SJCRH30 (cell line): ENCODE measurements around the gene CBFA2T3. TPM values are rescaled to one million over a fixed set of nuclear protein-coding genes. Genes with fewer than 3 reads are reported as not detected.
A peak's percentile ranks its signal among the peaks of the same experiment; 100 is the strongest.
"Not testable (repeated sequence)": the region's sequence is repeated elsewhere in the genome, so short reads cannot be mapped to it uniquely, and the experiment has no call there.

Source experiments
- DNase-seq, 2 experiments: peaks; one replicate each; pipeline ENCODE4 v3.0.0-alpha.2; 2015 to 2020
- H3K27ac ChIP-seq: fragments of 250-450 bp; sonication (Bioruptor Pico); 2 replicates; pipeline ENCODE4 v1.5.1; 2020; ENCODE audit warnings: mild to moderate bottlenecking, moderate library complexity
- H3K27me3 ChIP-seq: fragments of 250-450 bp; sonication (Bioruptor Pico); 2 replicates; pipeline ENCODE4 v1.5.1; 2020; ENCODE audit warnings: mild to moderate bottlenecking, moderate library complexity
- H3K36me3 ChIP-seq: fragments of 250-450 bp; sonication (Bioruptor Pico); 2 replicates; pipeline ENCODE4 v1.5.1; 2020; ENCODE audit warnings: mild to moderate bottlenecking, moderate library complexity
- H3K4me1 ChIP-seq: fragments of 250-450 bp; sonication (Bioruptor Pico); 2 replicates; pipeline ENCODE4 v1.5.1; 2020; ENCODE audit warnings: mild to moderate bottlenecking, moderate library complexity
- H3K4me3 ChIP-seq: fragments of 250-450 bp; sonication (Bioruptor Pico); 2 replicates; pipeline ENCODE4 v1.5.1; 2020; ENCODE audit warnings: mild to moderate bottlenecking, moderate library complexity
- H3K9me3 ChIP-seq: fragments of 250-450 bp; sonication (Bioruptor Pico); replicated peaks from 2 replicates; pipeline ENCODE4 v1.5.1; 2020; ENCODE audit warnings: mild to moderate bottlenecking, moderate library complexity
- total RNA-seq: library from RNA; depleted of rRNA; stranded (reverse); fragments of >200 nt; shearing (Covaris generic); gene quantifications from 2 replicates; pipeline ENCODE4 v1.2.3, GENCODE V29; 2014

CBFA2T3 gene
- total RNA-seq, 1 experiment from 2014 or later: 3.5 TPM

DNA sequence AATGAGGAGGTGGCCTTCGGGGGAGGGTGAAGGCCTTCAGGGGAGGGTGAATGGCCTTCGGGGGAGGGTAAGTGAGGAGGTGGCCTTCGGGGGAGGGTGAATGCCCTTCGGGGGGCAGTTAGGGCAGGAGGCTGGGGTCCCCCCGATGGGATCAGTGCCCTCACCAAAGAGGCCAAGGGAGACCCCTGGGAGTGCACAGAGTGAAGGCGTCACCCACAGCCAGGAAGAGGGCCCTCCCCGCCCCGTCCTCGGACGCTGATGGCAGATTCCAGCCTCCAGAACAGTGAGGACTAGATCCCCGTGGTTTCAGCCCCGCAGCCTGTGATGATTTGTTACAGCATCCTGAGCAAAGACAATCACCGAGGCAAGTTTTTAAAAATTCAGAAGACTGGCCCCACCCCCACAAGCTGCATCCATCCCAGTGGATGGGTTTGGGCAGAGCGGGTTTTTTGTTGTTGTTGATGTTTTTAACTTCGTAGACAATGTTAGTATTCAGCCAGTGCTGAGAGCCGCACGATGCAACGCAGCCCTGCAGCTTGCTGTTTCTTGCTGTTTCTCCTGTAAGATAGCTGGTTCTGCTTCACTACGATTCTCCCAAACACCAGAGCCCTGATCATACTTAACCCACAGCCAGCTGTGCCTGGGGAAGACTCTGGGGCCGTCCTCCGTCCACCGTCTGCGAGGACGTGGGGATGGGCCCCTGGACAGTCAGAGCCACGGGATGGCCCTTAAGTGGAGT lies 40.7 kb upstream of the CBFA2T3 start:
- Histone ChIP-seq H3K4me3 (no peak overlapping the region; the same call in 1 of the 2 replicates), H3K27ac (peak overlapping the region; percentile 33), H3K9me3 (no peaks in the 10 kb centered on the region), H3K36me3 (no peaks in the 10 kb centered on the region), H3K27me3 (no peaks in the 10 kb centered on the region), H3K4me1 (no peaks in the 10 kb centered on the region; the same call in 1 of the 2 replicates)
- no peak for DNase-seq

GRCh38 chr16:89016561-89016960 lies 39.6 kb upstream of the CBFA2T3 start:
- not testable (repeated sequence) for H3K27ac ChIP-seq, H3K4me1 ChIP-seq, H3K36me3 ChIP-seq, H3K4me3 ChIP-seq, H3K9me3 ChIP-seq, DNase-seq, H3K27me3 ChIP-seq

DNA sequence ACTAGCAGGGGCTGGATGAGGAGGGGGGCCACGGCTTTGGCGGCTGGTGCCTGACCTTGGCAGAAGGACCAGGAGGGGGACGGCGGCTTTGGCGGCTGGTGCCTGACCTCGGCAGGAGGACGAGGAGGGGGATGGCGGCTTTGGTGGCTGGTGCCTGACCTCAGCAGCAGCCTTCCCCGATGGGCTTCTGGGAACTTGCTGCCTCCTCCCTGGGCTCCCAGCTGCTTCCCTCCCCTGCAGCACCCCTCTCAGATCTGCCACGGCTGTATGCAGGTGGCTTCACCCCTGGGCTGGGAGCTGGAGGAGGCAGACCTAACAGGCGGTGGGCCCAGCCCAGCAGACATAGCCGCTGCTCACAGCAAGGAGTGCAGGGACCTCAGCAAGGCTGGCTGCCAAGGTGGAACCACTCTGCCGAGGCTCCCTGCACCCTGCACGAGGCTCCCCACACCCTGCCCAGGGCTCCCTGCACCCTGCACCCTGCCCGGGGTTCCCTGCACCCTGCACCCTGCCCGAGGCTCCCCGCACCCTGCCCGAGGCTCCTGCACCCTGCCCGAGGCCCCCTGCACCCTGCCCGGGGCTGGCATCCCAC lies 38.4 kb upstream of the CBFA2T3 start:
- no peak for DNase-seq
- Histone ChIP-seq H3K27me3 (no peaks in the 10 kb centered on the region), H3K36me3 (no peaks in the 10 kb centered on the region), H3K9me3 (no peaks in the 10 kb centered on the region), H3K27ac (no peak overlapping the region), H3K4me1 (no peaks in the 10 kb centered on the region; the same call in 1 of the 2 replicates), H3K4me3 (no peak overlapping the region)

- no peak for DNase-seq
- no peaks in the 10 kb centered on the region for H3K36me3 ChIP-seq
- no peaks in the 10 kb centered on the region for H3K9me3 ChIP-seq
- H3K4me3 ChIP-seq: no peak overlapping the region
- no peak overlapping the region for H3K27ac ChIP-seq
- no peaks in the 10 kb centered on the region for H3K27me3 ChIP-seq
- H3K4me1 ChIP-seq: no peaks in the 10 kb centered on the region; the same call in 1 of the 2 replicates
Observed at GRCh38 chr16:89014403-89015230, 37.6 kb upstream of the CBFA2T3 start.

DNA sequence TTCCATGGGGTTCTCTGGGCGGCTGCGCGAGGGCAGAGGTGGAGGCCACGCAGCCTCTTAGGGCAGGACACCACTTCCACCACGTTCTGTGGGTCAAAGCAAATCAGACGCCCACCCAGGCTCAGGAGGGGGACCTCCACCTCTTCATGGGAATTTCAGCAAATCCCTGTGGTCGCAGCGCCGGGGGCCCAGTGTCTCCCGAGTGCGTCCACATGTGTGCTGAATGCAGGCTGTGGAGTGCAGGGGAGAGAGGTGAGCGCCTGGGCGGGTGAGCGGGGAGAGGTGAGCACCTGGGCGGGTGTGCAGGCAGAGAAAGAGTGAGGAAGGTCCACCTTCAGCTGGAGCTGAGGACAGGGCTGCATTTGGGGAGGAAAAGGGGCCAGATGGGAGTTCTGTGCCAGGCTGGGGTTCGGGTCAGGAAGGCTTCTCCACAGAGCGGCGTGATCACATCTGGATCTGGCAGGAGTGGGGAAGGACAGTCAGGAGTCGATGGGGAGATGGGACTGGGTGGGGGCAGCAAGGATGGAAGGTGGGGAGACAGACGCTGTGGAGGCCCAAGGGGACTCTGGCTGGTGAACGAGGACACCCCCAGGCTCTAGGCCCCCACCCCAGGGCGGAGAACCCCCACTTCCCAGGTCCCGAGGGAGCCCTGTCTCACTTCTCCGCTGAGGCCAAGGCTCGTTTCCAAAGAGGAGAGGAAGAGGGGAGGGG lies 36.8 kb upstream of the CBFA2T3 start:
- Histone ChIP-seq H3K36me3 (no peaks in the 10 kb centered on the region), H3K27ac (no peak overlapping the region), H3K4me1 (no peaks in the 10 kb centered on the region; the same call in 1 of the 2 replicates), H3K9me3 (no peaks in the 10 kb centered on the region), H3K4me3 (no peak overlapping the region), H3K27me3 (no peaks in the 10 kb centered on the region)
- no peak for DNase-seq

- no peaks in the 10 kb centered on the region for H3K9me3 ChIP-seq
- H3K36me3 ChIP-seq: no peaks in the 10 kb centered on the region
- no peaks in the 10 kb centered on the region; the same call in 1 of the 2 replicates for H3K4me1 ChIP-seq
- DNase-seq: no peak
- H3K27me3 ChIP-seq: no peaks in the 10 kb centered on the region
- no peak overlapping the region for H3K27ac ChIP-seq
- H3K4me3 ChIP-seq: no peak overlapping the region
Observed at GRCh38 chr16:89013111-89013510, 36.1 kb upstream of the CBFA2T3 start.

DNA sequence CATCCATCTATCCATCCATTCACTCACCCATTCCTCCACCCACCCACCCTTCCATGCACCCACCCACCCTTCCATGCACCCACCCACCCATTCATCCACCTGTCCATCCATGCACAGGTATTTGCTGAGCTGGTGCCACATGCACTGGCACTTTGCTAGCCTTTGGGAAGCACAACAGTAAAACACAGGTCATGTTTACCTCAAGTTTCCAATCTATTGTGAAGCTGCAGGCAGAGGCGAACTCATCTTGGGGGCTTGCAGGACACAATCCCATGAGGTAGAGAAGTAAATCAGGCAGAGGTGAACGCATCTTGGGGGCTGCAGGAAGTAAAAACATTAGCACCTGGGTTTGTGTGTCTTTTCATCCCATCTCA lies 35.6 kb upstream of the CBFA2T3 start:
- no peaks in the 10 kb centered on the region for H3K27me3 ChIP-seq
- no peaks in the 10 kb centered on the region for H3K9me3 ChIP-seq
- H3K4me1 ChIP-seq: no peaks in the 10 kb centered on the region
- H3K36me3 ChIP-seq: no peaks in the 10 kb centered on the region
- H3K27ac ChIP-seq: no peak overlapping the region
- no peak overlapping the region for H3K4me3 ChIP-seq
- no peak for DNase-seq

DNA sequence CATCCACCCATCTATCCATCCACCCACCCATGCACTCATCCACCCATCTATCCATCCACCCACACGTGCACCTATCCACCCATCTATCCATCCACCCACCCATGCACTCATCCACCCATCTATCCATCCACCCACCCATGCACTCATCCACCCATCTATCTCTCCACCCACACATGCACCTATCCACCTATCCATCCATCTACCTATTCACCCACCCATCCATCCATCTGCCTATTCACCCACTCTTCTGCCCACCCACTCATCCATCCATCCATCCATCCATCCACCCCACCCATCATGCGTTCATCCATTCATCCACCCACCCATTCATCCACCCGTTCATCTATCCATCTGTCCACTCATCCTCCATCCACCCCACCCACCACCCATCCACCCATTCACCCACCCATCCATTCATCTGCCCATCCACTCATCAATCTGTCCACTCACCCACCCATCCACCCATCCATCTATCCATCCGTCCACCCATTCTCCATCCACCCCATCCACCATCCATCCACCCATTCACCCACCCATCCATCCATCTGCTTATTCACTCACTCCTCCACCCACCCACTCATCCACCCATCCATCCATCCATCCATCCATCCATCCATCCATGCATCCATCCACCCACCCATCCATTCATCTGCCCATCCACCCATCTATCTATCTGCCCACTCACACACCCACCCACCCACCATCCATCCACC lies 35.1 kb upstream of the CBFA2T3 start:
- Histone ChIP-seq H3K27me3 (no peaks in the 10 kb centered on the region), H3K9me3 (no peaks in the 10 kb centered on the region), H3K4me3 (no peak overlapping the region), H3K27ac (no peak overlapping the region), H3K4me1 (no peaks in the 10 kb centered on the region), H3K36me3 (no peaks in the 10 kb centered on the region)
- no peak for DNase-seq

DNA sequence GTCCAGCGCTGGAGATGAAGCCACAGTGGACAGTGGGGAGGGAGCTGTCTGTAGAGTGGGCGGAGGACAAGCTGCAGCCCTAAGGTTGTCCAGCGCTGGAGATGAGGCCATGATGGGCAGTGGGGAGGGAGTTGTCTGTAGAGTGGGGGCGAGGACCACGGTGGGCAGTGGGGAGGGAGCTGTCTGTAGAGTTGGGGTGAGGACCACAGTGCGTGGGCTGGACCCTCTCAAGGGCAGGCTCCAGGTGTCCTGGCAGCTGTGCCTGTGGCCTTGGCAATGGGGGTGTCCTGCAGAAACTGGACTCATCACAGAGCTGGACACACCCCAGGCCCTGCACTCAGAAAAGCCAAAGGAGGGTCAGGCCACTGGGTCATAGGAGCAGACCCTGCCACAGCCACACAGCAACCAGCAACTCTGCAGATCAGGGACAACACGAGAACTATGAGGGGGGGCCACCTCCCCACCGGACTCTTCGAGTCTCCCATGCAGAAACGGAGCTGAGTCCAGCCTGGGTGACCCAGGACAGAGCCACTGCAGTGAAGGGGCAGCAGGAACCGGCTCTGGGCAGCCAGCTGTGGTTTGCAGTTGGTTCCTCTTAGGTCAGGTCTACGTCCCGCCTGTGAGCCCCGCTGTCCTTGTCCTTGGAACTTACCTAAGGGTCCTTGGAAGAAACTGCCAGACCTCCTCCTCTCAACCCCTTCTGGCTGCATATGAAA lies 33.4 kb upstream of the CBFA2T3 start:
- Histone ChIP-seq H3K27ac (no peak overlapping the region), H3K9me3 (no peaks in the 10 kb centered on the region), H3K36me3 (no peaks in the 10 kb centered on the region), H3K4me1 (no peaks in the 10 kb centered on the region), H3K4me3 (no peak overlapping the region), H3K27me3 (no peaks in the 10 kb centered on the region)
- no peak for DNase-seq

DNA sequence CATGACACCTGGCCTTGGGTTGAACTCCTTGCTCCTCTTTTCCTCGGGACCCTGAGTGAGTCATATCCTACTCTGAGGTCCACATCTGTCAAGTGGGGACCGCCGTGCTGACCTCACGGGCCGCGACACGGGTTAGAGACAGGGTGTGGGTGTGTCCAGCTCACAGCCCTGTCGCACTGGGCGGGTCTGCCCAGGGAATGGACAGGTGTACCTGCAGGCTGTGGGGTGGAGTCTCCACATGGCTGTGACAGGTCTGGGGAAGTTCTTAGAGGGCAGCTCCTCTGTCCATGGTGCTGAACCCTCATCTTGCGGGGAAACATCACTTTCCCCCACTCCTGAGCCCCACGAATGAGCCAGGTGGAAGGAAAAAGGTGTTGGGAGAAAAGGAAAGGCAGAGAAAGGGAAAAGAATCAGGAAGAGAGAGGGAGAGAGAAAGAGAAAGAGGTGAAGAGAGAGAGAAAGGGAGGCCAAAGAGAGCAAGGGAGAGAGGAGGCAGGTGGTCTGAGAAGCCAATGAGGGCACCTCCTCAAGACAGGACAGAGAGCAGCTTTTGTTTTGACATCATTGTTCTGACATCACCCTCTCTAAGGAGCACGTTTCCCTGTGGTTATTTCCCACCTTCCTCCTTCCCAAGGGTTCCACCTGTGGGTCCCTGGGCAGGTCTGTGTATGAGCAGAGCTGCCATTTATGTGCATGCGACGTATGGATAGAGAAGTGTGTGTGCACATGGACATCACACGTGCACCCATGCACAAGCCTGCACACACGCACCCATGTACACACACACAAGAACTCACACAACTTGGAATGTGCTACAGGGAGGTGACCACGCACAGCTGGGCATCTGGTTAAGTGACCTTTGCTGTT lies 32.6 kb upstream of the CBFA2T3 start:
- Histone ChIP-seq H3K9me3 (no peaks in the 10 kb centered on the region), H3K4me3 (no peak overlapping the region), H3K27me3 (no peaks in the 10 kb centered on the region), H3K36me3 (no peaks in the 10 kb centered on the region), H3K4me1 (no peaks in the 10 kb centered on the region), H3K27ac (no peak overlapping the region)
- DNase-seq: peak; percentile 29 to 55

- H3K27ac ChIP-seq, H3K4me3 ChIP-seq, H3K4me1 ChIP-seq, H3K36me3 ChIP-seq, H3K27me3 ChIP-seq, H3K9me3 ChIP-seq, DNase-seq: not testable (repeated sequence)
Observed at GRCh38 chr16:89008796-89009195, 31.8 kb upstream of the CBFA2T3 start.

- H3K27ac ChIP-seq: no peak overlapping the region
- no peaks in the 10 kb centered on the region for H3K36me3 ChIP-seq
- H3K4me1 ChIP-seq: no peaks in the 10 kb centered on the region
- no peak for DNase-seq
- H3K27me3 ChIP-seq: no peaks in the 10 kb centered on the region
- H3K4me3 ChIP-seq: no peak overlapping the region
- H3K9me3 ChIP-seq: no peaks in the 10 kb centered on the region
Observed at GRCh38 chr16:89007371-89008249, 30.6 kb upstream of the CBFA2T3 start.
